ENCODE results near the gene HNRNPU.

DNA sequence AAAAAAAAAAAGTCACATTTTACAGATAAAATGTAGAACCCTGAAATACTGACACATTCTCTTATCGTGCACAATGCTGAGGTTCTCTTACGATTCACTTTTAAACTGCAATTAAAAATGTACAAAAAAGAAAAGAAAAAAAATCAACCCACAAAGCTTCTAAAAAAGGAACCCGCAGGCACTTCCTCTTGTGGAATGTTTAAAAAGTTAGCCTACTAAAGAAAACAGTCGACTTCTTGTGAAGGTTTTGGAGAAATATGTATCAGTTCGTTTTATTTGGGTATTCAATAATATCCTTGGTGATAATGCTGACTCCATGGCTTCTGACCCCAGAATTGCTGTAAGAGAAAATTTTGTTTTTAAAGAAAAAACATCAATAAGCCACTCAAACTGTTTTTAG is 10.2 kb downstream of the HNRNPU start:
- TF ChIP-seq EZH2 (IDR thresholded peaks at IDR 0.05; ENCODE audit: insufficient read depth, poor library complexity, severe bottlenecking) (no peak), EZH2phosphoT487 (IDR thresholded peaks at IDR 0.05; ENCODE audit: insufficient read depth, low read depth) (no peak)

All from GM23248 (cell line).